WTC11 (cell line): ENCODE results near the gene AVL9.

Experiments
- CBFB ChIP-seq: sonication (generic); formaldehyde crosslinking; IDR thresholded peaks from 2 replicates; pipeline ENCODE4 v1.8.1; 2022; ENCODE audit warnings: mild to moderate bottlenecking, low read depth, missing genetic modification reagents
- CREB1 ChIP-seq: sonication (generic); formaldehyde crosslinking; IDR thresholded peaks from 2 replicates; pipeline ENCODE4 v1.8.0; 2023; ENCODE audit warnings: mild to moderate bottlenecking, missing genetic modification reagents
- ESRRA ChIP-seq: sonication (generic); formaldehyde crosslinking; IDR thresholded peaks from 2 replicates; pipeline ENCODE4 v1.8.1; 2022; ENCODE audit warnings: mild to moderate bottlenecking, missing genetic modification reagents, borderline replicate concordance
- MXD4 ChIP-seq: fragments of 250-450 bp; sonication (Bioruptor Pico); IDR thresholded peaks from 2 replicates; pipeline ENCODE4 v1.8.0; 2021; ENCODE audit warnings: mild to moderate bottlenecking, moderate library complexity, borderline replicate concordance
- MYBL2 ChIP-seq: sonication (generic); formaldehyde crosslinking; IDR thresholded peaks from 2 replicates; pipeline ENCODE4 v1.8.1; 2023; ENCODE audit warnings: mild to moderate bottlenecking, moderate library complexity, missing genetic modification reagents
- TEAD4 ChIP-seq: sonication (generic); formaldehyde crosslinking; IDR thresholded peaks from 2 replicates; pipeline ENCODE4 v1.8.0; 2022; ENCODE audit warnings: mild to moderate bottlenecking, missing genetic modification reagents
- TF ChIP-seq, protein P1 (sequence below): fragments of 200-600 bp; IDR thresholded peaks from 2 replicates; pipeline ENCODE4 v1.8.0; 2022; ENCODE audit warnings: antibody characterized with exemption

DNA sequence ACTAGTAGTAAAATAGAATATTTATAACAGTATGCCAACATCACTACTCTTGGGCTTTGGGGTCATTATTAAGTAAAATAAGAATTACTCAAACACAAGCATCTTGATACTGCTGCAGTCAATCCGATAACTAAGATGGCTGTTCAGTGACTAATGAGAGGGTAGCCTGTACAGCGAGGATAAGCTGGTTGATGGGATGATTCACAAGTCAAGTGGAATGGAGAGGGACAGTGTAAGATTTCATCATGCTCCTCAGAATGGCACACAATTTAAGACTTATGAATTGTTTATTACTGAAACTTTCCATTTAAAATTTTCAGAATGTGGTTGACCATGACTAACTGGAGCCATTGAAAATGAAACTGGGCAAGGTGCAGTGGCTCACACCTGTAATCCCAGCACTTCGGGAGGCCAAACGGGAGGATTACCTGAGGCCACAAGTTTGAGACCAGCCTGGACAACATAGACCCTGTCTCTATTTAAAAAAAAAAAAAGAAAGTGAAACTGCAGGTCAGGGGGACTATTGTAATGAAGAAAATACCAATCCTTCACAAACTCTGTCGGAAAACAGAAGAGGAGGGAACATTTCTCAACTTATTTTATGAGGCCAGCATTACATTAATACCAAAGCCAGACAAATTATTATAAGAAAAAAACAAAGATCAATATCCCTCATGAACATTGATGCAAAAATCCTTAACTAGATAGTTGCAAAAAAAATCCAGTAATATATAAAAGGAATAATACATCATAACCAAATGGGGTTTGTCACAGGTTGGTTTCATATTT, 11.2 kb downstream of the AVL9 start:
- TF ChIP-seq TEAD4 (CRISPR knock-in tag) (no peak), ESRRA (no peak), MYBL2 (CRISPR knock-in tag) (no peak), CBFB (CRISPR knock-in tag) (no peak), MXD4 (CRISPR knock-in tag) (no peak), CREB1 (CRISPR knock-in tag) (no peak)
- TF ChIP-seq, protein P1, sequence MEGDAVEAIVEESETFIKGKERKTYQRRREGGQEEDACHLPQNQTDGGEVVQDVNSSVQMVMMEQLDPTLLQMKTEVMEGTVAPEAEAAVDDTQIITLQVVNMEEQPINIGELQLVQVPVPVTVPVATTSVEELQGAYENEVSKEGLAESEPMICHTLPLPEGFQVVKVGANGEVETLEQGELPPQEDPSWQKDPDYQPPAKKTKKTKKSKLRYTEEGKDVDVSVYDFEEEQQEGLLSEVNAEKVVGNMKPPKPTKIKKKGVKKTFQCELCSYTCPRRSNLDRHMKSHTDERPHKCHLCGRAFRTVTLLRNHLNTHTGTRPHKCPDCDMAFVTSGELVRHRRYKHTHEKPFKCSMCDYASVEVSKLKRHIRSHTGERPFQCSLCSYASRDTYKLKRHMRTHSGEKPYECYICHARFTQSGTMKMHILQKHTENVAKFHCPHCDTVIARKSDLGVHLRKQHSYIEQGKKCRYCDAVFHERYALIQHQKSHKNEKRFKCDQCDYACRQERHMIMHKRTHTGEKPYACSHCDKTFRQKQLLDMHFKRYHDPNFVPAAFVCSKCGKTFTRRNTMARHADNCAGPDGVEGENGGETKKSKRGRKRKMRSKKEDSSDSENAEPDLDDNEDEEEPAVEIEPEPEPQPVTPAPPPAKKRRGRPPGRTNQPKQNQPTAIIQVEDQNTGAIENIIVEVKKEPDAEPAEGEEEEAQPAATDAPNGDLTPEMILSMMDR: no peak
